GM10847 (cell line): ENCODE results near the gene LRP8.

Experiments used
- POLR2A ChIP-seq: IDR thresholded peaks from 2 replicates; pipeline ENCODE4 v1.6.1; 2011; ENCODE audit not compliant: insufficient read length; ENCODE audit errors: extremely low read depth

The LRP8 gene

DNA sequence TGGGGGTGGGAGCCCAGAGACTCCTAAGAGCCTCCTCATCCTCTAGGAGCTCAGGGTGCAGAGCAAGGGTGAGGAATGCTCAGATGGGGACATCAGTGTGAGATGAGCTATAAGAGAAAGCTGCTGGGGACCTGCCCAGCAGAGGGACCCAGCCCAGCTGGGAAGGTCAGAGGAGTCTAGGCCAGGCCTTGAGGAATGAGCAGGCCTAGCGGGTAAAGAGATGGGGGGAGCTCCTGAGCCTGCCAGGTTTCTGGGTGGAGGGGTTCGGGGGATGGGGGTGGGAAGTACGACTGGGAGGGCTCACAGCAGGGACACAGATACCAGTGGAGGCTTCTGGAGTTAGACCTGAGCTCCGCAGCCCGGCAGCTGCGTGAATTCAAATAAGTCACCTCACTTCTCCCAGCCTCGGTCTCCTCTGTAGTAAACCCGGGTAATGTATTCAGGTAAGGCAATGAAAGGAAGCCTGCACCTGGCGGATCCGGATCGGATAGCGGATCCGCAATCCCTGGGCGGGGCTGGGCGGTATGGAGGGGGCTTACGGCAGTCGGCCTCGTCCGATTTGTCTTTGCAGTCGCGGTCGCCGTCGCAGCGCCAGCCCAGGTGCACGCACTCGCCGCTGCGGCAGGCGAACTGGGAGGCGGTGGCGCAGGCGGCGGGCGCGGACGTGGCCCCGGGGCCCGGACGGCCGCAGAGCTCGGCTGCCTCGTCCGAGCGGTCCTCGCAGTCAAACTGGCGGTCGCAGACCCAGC is 51.5 kb downstream of the LRP8 start:
- no peak for TF ChIP-seq POLR2A

DNA sequence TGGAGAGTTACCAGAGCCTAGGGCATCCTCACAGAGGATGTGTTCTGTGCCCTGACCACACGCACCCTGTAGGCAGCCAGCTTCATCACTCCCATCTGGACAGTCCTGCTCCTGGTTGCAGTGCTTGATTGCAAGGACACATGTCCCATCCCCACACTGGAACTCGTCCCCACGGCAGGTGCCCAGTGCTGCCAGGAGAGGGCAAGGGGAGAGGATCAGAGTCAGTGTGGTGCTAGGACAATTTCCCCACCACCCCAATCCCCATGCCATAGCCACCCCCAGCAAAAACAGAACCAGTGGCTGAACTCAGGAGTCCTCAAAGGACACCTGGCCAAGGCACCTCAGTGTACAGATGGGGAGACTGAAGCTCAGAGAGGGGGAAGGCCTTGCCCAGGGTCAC is 52.3 kb downstream of the LRP8 start:
- TF ChIP-seq POLR2A = no peak

DNA sequence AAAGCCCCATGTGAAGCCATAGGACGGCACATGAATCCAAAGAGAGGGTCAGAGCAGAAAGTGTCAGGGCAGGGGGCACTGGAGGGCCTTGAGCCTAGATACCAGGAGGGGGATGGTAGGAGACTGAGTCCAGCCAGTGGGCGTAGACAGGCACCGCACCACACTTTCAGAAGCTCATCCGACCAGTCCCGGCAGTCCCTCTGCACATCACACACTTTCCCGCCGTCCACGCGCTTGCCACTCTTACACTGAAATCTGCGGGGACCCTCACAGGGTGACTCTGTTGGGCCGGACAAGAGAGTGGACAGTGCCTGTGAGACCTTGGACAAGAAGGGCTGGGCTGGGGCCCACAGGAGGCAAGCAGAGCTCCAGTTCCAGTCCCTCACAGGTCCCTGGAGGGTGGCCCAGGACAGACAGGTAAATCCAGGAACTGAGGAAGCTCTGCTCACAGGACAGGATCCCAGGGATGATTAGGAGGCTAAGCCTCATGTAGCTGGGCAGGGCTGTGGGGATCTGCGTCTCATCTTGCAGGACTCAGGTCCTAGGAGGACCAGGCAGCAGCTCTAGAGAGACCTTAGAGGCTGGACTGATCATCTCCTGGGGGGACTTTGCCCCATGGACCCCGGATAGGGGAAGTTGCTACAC is 53.2 kb downstream of the LRP8 start:
- TF ChIP-seq POLR2A = no peak

DNA sequence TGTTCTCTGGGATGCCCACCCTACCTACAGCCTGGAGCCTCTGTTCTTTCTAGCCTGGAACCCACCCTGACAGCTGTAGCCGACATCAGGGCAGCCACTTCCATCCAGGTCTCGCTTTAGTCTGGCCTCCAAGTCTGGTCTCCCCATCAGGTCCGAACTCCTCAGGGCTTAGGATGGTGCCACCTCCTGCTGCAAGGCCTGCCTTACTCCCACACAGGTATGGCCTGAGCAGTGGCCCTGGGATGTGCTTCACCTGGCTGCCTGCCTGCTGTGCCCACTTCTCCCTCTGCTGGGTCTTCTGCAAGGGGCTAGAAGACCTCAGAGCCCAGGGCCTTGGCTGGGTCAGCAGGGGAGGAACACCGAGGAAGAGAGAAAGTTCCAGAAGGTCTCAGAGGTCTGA is 53.8 kb downstream of the LRP8 start:
- TF ChIP-seq POLR2A = no peak

DNA sequence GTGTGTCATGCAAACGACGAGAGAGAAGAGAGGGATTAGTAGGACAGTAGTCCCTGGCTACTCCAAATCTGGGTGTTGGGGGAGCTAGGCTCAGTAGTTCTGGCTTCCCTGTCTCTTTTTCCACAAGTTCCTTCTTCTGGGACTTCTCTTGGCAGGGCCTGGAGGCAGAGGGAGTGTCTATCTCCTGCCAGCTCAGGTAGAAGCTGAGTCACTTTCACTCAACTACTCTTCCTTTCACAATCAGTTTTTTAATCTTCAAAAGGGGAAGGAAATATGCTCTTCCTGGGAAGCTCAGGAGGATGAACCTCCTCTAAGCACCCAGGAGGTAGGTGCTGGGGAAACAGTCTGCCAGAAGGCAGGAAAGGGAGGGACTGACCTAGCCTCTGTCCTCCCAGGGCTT is 54.3 kb downstream of the LRP8 start:
- no peak for TF ChIP-seq POLR2A

DNA sequence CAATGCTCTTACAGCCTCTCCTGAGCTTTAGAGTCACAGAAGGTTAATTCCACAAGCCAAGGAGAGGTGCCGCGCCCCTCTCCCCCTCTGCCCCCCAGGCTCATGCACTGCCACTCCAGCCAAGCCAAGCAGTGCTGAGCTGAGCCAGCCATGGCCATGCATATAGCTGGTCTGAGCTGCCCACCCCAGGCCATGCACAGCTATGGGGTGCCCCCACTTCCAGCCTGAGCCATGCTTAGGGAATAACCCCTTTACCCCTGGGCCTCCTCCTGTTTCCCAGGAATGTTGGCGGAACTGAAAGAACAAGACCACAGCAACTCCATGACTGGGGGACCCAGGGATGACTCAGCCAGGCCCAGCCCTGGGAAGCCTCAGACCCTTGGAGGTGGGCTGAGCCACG is 55.5 kb downstream of the LRP8 start:
- TF ChIP-seq POLR2A = no peak

DNA sequence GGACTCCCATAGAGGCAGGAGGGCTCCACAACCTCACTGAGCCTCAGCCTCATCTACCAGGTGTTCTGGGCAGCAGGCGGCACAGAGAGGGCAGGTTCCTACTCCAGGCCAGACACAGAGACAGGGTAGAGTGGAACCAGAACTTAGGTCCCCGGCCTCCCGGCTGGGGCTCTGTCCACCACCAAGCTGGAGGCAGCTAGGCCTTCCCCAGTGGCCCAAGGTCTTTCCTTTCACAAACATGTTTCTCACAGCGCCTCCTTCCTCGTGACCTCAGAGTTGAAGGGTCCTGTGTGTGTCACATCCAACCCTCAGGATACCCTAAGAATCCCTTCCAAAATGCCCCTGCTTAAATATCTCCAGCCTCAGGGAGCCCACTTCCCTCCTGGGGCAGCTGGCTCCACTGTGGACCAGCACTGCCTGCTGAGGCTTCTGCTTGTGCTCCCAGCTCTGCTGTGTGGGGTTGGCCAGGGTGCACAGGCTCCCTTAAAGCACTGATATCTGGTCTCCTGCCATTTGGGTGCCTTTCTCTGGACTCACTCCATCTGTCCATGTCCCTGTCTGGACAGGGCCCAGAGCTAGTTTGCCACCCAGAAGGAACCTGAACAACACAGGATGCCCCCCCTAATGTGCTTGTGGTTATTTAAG is 56.3 kb downstream of the LRP8 start:
- no peak for TF ChIP-seq POLR2A

DNA sequence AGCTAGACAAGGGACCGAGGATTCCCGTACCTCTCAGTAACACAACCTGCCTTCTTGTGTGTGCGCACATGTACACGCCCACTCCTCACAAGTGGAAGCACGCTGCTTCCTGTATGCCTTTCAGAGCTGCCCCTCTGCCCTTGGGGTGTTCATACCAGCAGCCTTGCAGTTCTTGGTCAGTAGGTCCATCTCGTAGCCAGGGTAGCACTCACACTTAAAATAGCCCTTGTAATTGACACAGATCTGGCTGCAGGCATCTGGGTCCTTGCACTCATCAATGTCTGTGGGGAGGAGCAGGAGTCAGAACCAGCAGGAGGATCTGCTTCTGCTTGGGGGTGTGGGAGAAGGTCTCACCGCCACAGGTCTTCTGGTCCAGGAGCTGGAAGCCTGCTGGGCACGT is 57.0 kb downstream of the LRP8 start:
- no peak for TF ChIP-seq POLR2A

DNA sequence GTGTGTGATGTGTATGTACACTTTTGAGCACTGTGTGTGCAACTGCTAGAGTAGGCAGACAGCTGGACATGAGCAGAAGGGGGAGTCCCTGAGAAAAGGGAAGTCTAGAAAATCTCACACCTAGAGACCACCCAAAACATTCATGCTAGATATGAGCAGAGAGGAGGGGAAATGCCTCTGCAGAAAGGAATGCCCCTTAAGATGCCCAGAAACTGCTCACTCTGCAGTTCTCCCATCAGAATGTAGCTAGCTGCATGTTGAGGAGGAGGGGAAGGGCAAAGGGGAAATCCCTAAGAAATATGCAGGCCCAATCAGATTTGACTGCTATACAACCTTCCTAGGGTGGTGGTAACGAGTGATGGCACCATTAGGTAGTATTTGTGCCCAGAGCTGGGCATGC is 57.8 kb downstream of the LRP8 start:
- TF ChIP-seq POLR2A = no peak

DNA sequence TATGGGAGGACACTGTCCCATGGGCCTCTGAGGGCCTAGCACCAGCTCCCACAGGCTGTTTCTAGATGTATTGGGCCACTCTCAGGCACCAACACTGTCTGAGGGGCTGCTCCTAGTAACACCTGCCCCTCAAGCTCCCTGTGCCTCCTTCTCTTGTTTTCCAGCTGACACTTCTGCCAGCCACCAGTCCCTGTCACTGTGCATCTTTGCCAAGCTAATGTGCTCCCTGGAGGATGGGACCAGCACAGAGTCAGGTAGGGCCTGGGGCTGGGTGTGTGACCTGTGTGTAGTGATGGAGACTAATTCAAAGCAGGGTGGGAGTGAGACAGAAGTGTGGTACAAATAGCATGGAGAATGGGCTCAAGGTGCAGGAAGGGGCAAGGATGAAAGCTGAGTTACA is 60.1 kb downstream of the LRP8 start:
- TF ChIP-seq POLR2A = no peak

DNA sequence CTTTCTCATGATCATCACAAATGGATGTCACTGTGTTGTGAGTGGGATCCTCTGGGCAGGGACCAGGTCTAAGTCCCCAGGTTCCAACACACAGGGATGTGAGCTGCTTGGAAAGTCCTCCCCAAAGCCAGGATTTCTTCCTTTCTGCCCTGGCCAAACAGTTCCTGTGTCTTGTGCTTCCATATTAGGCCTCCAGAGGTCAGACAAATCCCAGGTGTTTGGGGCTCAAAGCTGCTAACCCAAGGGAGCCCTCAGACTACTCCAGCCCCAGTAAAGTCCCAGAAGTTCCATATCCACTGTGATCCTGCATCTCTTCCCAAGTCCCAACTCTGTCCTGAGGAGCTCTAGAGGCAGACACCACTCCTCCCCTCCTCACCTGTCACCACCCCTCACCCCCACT is 61.8 kb downstream of the LRP8 start:
- TF ChIP-seq POLR2A = no peak

DNA sequence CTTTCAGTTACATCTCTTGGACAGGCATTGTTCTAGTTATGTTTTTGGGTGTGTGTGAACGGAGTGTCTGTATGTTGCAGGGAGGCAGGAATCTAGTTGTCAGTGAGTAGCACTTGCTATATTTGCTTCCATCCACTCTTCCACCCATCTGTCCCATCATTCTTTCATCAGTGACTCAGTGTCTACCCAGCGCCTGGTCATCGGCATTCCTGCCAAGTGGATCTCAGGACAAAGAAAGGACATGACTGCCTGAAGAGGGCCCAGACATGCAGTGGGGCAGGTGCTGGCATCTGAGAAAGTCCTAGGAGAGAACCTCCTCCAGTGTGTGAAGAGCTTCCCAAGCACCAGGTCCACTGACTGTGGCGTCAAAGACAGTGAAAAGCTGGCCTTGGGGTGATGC is 62.3 kb downstream of the LRP8 start:
- TF ChIP-seq POLR2A = no peak

DNA sequence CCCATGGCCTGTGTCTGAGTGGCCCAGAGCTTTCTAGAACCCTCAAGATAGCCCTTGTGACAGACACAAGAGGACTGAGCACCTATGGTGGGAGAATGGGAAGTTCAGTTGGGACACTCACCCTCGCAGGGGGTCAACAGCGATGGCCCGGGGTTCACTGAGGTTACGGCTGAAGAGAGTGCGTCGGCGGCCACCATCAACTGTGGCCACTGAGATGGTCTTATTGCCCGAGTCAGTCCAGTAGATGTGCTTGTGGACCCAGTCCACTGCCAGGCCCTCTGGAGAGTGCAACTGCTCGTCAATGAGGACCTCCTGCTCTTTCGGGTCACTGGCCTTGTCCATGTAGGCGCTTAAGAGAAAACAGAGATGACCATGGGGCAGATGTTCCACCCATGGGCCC is 63.8 kb downstream of the LRP8 start:
- TF ChIP-seq POLR2A = no peak

DNA sequence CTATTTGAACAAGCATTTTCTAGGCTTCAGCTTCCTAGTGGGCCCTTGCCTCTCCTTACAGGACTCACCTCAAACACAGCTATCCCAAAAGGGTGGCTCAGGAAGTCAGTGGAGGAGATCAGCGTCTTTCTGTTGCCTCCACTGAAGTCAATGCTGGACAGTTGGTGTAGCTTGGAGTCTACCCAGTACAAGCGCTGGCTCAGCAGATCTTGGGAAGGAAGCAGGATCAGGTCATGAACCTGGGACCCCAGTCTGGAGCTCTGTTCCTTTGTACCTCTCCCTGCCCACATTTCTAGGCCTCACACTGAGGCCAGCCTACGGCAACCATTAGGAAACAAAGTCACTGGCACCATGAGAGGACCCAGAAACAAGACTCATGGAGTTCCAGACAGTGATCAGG is 65.9 kb downstream of the LRP8 start:
- no peak for TF ChIP-seq POLR2A

DNA sequence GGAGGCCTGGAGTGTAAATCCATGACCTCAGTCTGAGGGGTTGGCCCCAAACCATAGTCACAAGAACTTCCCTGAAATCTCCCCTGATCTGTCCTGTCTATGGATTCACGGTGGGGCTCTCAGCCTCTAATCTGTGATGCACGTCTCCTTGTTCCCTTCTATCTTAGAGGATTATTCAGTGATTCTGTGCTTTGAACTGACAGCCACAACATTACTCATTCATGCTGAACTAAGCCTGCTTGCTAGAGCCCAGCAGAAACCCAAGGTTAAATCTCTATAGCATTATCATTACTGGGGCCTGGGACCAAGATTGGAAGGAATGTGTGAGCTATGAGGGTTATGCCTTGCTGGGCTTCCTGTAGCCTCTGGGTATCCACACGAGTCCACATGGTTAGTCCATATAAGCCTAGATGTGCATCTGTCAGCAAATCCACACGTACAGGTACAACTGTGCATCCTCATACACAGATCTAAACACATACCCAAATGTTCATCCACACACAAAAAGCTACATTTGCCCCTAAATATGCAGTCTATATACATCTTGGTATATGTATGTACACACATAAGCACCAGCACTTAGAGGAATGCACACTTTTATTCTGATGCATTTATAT is 67.1 kb downstream of the LRP8 start:
- no peak for TF ChIP-seq POLR2A

DNA sequence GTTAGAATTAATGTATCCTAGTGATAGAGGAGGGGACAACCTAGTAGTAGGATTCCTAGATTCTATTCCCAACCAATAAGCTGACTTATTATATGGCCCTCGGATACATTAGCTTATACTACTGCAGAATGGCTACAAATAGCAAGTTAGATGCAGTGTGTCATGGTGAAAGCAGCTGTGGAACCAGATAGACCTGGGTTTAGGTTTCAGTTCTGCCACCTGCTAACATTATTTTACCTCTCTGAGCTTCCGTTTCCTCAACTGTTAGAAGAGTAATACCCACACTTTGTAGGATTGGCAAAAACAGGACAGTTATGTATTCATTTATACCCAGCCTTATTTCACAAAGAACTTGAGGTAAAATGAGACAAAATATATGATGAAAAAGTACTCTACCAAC is 67.9 kb downstream of the LRP8 start:
- no peak for TF ChIP-seq POLR2A

DNA sequence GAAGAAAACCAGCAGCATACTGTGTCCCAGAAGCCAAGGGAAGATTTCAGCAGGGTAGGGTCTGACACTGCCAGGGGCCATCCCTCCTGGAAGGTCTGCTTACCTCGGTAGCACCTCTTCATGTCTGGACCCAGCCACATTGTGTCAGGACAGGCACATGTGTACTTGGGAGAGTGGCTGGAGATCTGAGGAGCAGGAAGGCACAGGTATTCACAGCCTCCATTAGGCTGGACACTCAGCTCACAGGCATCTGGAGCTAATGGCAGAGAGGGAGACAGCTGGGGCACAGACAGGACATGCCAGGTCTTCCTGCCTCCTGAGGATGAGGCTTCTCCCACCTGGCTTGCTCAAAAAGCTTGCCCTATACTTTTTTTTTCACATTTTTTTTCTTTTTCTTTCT is 69.7 kb downstream of the LRP8 start:
- TF ChIP-seq POLR2A = no peak
